Esophagus squamous epithelium (tissue), 5 donors: ENCODE results near the gene LMF1. TPM values are rescaled to one million over a fixed set of nuclear protein-coding genes. Genes with fewer than 3 reads are reported as not detected.

Source experiments
- DNase-seq: peaks from one replicate; lab custom pipeline; 2025; lab: John Stamatoyannopoulos, UW
- H3K27ac ChIP-seq, 4 donors: fragments of 200-600 bp; sonication (generic); one replicate each; pipeline ENCODE4 v1.5.1; 2016 to 2019; ENCODE audit warnings: mild to moderate bottlenecking in 1 of 4
- H3K27me3 ChIP-seq, 4 donors: fragments of 200-600 bp; sonication (generic); 1 replicate in 3 of 4; 2 replicates in 1 of 4; pipeline versions ENCODE4 v1.5.1 to v1.6.0; 2017 to 2021; ENCODE audit warnings: antibody characterized with exemption in 1 of 4
- H3K36me3 ChIP-seq, 3 donors: fragments of 200-600 bp; sonication (generic); one replicate each; pipeline ENCODE4 v1.5.1; 2016 to 2019
- H3K4me1 ChIP-seq, 3 donors: fragments of 200-600 bp; sonication (generic); one replicate each; pipeline ENCODE4 v1.5.1; 2017 to 2019
- H3K4me3 ChIP-seq, 4 donors: fragments of 200-600 bp; sonication (generic); 1 replicate in 3 of 4; 2 replicates in 1 of 4; pipeline ENCODE4 v1.5.1; 2016 to 2019; ENCODE audit warnings: mild to moderate bottlenecking in 2 of 4, moderate library complexity in 1 of 4
- H3K9me3 ChIP-seq, 3 donors: fragments of 200-600 bp; sonication (generic); one replicate each; pipeline ENCODE4 v1.5.1; 2016 to 2019
- CTCF ChIP-seq, 6 experiments: fragments of 450-650 bp in 4 of 6; fragments of 200-600 bp in 2 of 6; sonication (generic) in 2 of 6; IDR thresholded peaks; one replicate each; pipeline ENCODE4 v1.5.1; 2016 to 2019; ENCODE audit warnings: antibody characterized with exemption in 6 of 6, mild to moderate bottlenecking in 4 of 6, moderate library complexity in 4 of 6
- POLR2A ChIP-seq, 4 donors: fragments of 450-650 bp; IDR thresholded peaks; one replicate each; pipeline ENCODE4 v1.6.1; 2017; ENCODE audit warnings: antibody characterized with exemption in 4 of 4, mild to moderate bottlenecking in 4 of 4, moderate library complexity in 3 of 4
- WGBS, 2 donors: methylation state at CpG; one replicate each; pipeline ENCODE4 v1.1.5; 2018; 5-methylcytosine and 5-hydroxymethylcytosine counted together
- intact Hi-C: fragments of 100-400 bp; cut with DNase I; formaldehyde crosslinking; loops from one replicate; pipeline ENCODE4 v1.15.0; 2022
- total RNA-seq, 4 donors: library from RNA; depleted of rRNA; stranded (reverse); fragments of >200 nt; gene quantifications; one replicate each; pipeline ENCODE4 v1.1.0, GENCODE V29; 2016
- donor health status: DM: yes; HTN: yes; CAD: no.

LMF1 gene
- total RNA-seq, 4 donors from 2014 or later = 13.3 to 34.4 (median 23.8) TPM

- intact Hi-C loops = no loop called here
- no peak for DNase-seq
- H3K27ac ChIP-seq = no peak overlapping the region
- H3K36me3 ChIP-seq = no peaks in the 10 kb centered on the region
- peaks cover 0 to 1% (median 1%) of the 10 kb centered on the region in 3 donors for H3K9me3 ChIP-seq
- TF ChIP-seq POLR2A (IDR thresholded peaks at IDR 0.05) (no peak), CTCF (IDR thresholded peaks at IDR 0.05) (no peak)
- peaks cover 0 to 5% (median 0%) of the 10 kb centered on the region in 3 donors for H3K4me1 ChIP-seq
- H3K27me3 ChIP-seq = peaks cover 0 to 79% (median 0%) of the 10 kb centered on the region in 4 donors
- 40 to 80% methylated on average over 1 of the region's 11 CpGs for WGBS, 2 donors
- H3K4me3 ChIP-seq = no peak overlapping the region
Measured at GRCh38 chr16:989354-989814, 18.6 kb upstream of the LMF1 start.

- intact Hi-C loops = no loop called here
- Histone ChIP-seq H3K36me3 (no peaks in the 10 kb centered on the region), H3K27me3 (peaks cover 0 to 85% (median under 1%) of the 10 kb centered on the region in 4 donors), H3K27ac (no peak overlapping the region), H3K4me1 (peaks cover 0 to 5% (median 0%) of the 10 kb centered on the region in 3 donors), H3K9me3 (no peaks in the 10 kb centered on the region), H3K4me3 (no peak overlapping the region)
- TF ChIP-seq POLR2A (IDR thresholded peaks at IDR 0.05) (no peak), CTCF (IDR thresholded peaks at IDR 0.05) (no peak)
- DNase-seq = no peak
- WGBS, 2 donors = 52% methylated on average over 14 of the region's 35 CpGs; no CpG with 5 or more reads in 1 of the 2 donors
Measured at GRCh38 chr16:988471-989353, 17.9 kb upstream of the LMF1 start.

GRCh38 chr16:987906-988305 lies 17.1 kb upstream of the LMF1 start:
- TF ChIP-seq CTCF (IDR thresholded peaks at IDR 0.05) (no peak), POLR2A (IDR thresholded peaks at IDR 0.05) (no peak)
- intact Hi-C loops = no loop called here
- Histone ChIP-seq H3K9me3 (no peaks in the 10 kb centered on the region), H3K4me3 (no peak overlapping the region), H3K27ac (no peak overlapping the region), H3K27me3 (peaks cover 0 to 93% (median 4%) of the 10 kb centered on the region in 4 donors), H3K4me1 (peaks cover 0 to 7% (median 0%) of the 10 kb centered on the region in 3 donors), H3K36me3 (no peaks in the 10 kb centered on the region)
- WGBS, 2 donors = 56% methylated on average over 3 of the region's 17 CpGs; no CpG with 5 or more reads in 1 of the 2 donors
- no peak for DNase-seq

GRCh38 chr16:986925-987582 lies 16.3 kb upstream of the LMF1 start:
- DNase-seq = no peak
- H3K27me3 ChIP-seq = peaks cover 0 to 96% (median 12%) of the 10 kb centered on the region in 4 donors
- H3K36me3 ChIP-seq = no peaks in the 10 kb centered on the region
- peaks cover 2 to 16% (median 5%) of the 10 kb centered on the region in 3 donors for H3K4me1 ChIP-seq
- TF ChIP-seq CTCF (IDR thresholded peaks at IDR 0.05) (no peak), POLR2A (IDR thresholded peaks at IDR 0.05) (no peak)
- WGBS, 2 donors = 73 to 77% methylated on average over 5 to 13 of the region's 44 CpGs
- no peak overlapping the region for H3K27ac ChIP-seq
- no peak overlapping the region for H3K4me3 ChIP-seq
- intact Hi-C loops = no loop called here
- H3K9me3 ChIP-seq = no peaks in the 10 kb centered on the region
